Measurements from ENCODE around the gene LETM1.

GRCh38 chr4:1768367-1769034 is 87.5 kb downstream of the LETM1 start:
- TF ChIP-seq RARB (CRISPR knock-in tag; IDR thresholded peaks at IDR 0.05) (no peak), SNAI2 (CRISPR knock-in tag; IDR thresholded peaks at IDR 0.05) (no peak), TSHZ2 (CRISPR knock-in tag; IDR thresholded peaks at IDR 0.05) (no peak), PATZ1 (CRISPR knock-in tag; IDR thresholded peaks at IDR 0.05; ENCODE audit: borderline replicate concordance) (no peak), ZFP30 (CRISPR knock-in tag; IDR thresholded peaks at IDR 0.05) (no peak), CSDC2 (CRISPR knock-in tag; IDR thresholded peaks at IDR 0.05) (no peak), TOX (CRISPR knock-in tag; IDR thresholded peaks at IDR 0.05; ENCODE audit: borderline replicate concordance) (no peak), TCF4 (CRISPR knock-in tag; IDR thresholded peaks at IDR 0.05; ENCODE audit: borderline replicate concordance) (no peak), ZNF8 (CRISPR knock-in tag; IDR thresholded peaks at IDR 0.05) (no peak), ESRRG (CRISPR knock-in tag; IDR thresholded peaks at IDR 0.05) (no peak), OSR1 (CRISPR knock-in tag; IDR thresholded peaks at IDR 0.05) (no peak)

All from SK-N-SH treated with all-trans-retinoic acid at 6 μM for 48 hours (cell line).